HG02759 (cell line): ENCODE results near the gene SLC38A4.

ENCODE experiments used
- ATAC-seq: cut with Tn5 transposase; IDR thresholded peaks from one replicate; pipeline ENCODE4 v1.9.1; 2021; ENCODE audit warnings: mild to moderate bottlenecking, moderate library complexity; ENCODE audit not compliant: unreplicated experiment

SLC38A4 gene

GRCh38 chr12:46818642-46819041 is 7.2 kb downstream of the SLC38A4 start:
- ATAC-seq = no peak

- no peak for ATAC-seq
Observed at GRCh38 chr12:46815809-46816208, 10.0 kb downstream of the SLC38A4 start.

- ATAC-seq = no peak
Observed at GRCh38 chr12:46814143-46814542, 11.7 kb downstream of the SLC38A4 start.

GRCh38 chr12:46811185-46811584 is 14.6 kb downstream of the SLC38A4 start:
- ATAC-seq = no peak

GRCh38 chr12:46808955-46809697 is 16.7 kb downstream of the SLC38A4 start:
- no peak for ATAC-seq

GRCh38 chr12:46808317-46808716 is 17.5 kb downstream of the SLC38A4 start:
- no peak for ATAC-seq

- no peak for ATAC-seq
Observed at GRCh38 chr12:46804054-46804453, 21.7 kb downstream of the SLC38A4 start.

- no peak for ATAC-seq
Observed at GRCh38 chr12:46803517-46803916, 22.3 kb downstream of the SLC38A4 start.

GRCh38 chr12:46801293-46801692 is 24.5 kb downstream of the SLC38A4 start:
- no peak for ATAC-seq

GRCh38 chr12:46800160-46800559 is 25.6 kb downstream of the SLC38A4 start:
- no peak for ATAC-seq

GRCh38 chr12:46798648-46799047 is 27.1 kb downstream of the SLC38A4 start:
- no peak for ATAC-seq

GRCh38 chr12:46798056-46798455 is 27.7 kb downstream of the SLC38A4 start:
- no peak for ATAC-seq

GRCh38 chr12:46795988-46796387 is 29.8 kb downstream of the SLC38A4 start:
- ATAC-seq = no peak

GRCh38 chr12:46794593-46795190 is 31.1 kb downstream of the SLC38A4 start:
- ATAC-seq = peak; percentile 71

GRCh38 chr12:46792925-46793324 is 32.9 kb downstream of the SLC38A4 start:
- no peak for ATAC-seq

GRCh38 chr12:46790066-46790465 is 35.7 kb downstream of the SLC38A4 start:
- no peak for ATAC-seq

GRCh38 chr12:46788072-46788887 is 37.5 kb downstream of the SLC38A4 start:
- no peak for ATAC-seq

GRCh38 chr12:46787496-46788055 is 38.2 kb downstream of the SLC38A4 start:
- no peak for ATAC-seq

GRCh38 chr12:46786774-46787173 is 39.0 kb downstream of the SLC38A4 start:
- no peak for ATAC-seq

- no peak for ATAC-seq
Observed at GRCh38 chr12:46785382-46785781, 40.4 kb downstream of the SLC38A4 start.

GRCh38 chr12:46783871-46784270 is 41.9 kb downstream of the SLC38A4 start:
- no peak for ATAC-seq
